CD4-positive, alpha-beta T cell treated with Interferon alpha-2 for 1 hour (primary cell): ENCODE results near the gene LSAMP.

ENCODE experiments used
- DNase-seq, 2 donors: peaks; one replicate each; pipeline ENCODE4 v3.0.0-alpha.2; 2020 to 2022

LSAMP gene

DNA sequence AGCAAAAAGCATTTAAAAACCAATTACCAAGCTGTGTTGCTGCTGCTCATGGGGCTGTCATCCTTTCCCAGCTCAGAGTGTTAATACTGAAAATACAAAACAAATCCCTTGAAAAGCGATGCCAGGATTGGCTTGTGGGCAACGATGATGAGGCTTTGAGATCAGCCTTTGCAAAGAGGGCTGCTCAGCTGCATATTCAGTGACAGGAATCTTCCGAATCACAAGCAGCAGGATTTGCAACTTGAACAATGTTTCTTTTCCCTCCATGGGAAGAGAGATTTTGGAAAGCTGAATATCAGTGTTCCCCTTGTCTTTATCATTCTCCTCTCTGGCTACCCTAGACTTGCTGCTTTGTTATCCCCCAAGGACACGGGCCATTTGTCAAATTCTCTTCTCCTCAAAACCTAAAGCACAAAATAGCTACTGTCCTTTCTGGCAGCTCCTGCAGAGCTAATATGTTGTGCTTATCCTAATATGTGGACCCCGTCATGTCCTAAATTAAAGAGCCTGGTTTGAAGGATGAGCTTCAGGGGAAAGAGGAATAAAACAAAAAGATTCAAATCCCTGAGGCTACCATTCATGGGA lies 446.2 kb downstream of the LSAMP start:
- no peak for DNase-seq

DNA sequence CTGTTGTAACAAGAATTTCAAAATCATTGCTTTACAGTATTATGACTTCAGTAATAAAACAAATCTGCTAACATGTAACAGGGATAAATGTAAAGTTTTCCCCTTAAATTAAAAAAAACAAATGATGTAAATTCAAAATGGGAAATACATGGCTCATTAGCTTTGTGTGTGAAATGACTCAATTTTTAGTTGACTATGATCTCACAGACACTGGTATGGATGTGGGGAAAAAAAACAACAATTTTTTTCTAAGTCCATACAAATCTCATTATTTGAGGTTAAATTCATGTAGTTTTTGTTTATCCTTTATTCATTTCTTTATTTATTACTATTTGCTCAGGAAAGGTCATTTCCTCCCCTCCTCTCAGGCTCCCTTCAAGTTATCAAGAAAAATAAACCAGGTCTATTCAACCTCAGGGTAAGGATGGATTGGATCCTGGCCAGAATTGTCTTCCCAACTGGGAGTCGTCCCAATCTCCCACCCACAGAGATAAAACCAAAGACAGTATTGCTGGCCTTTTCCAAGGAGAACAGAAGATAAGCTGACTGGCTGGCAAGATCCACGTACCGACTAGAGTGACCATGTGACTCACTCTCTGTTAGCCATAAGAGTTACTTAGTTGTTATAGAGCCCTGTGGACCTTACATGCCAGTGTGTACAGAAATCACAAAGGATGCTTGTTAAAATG lies 448.7 kb downstream of the LSAMP start:
- no peak for DNase-seq

DNA sequence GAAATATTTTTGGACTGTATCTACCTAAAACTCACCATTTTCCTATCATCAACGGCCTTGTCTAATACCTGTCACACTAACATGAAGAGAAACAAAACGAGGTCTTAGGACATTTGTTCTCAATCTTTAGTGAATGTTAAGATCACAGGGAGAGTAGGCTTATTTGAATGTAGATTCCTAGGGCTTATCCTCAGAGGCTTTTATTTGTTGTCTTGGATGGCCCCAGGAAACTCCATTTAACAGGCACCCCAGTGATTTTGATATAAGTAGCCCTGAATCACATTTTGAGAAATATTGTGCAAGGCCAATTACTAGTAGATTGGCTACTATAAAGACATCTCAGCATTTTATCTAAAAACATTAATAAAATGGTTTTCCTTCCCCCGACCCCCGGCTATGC lies 454.6 kb downstream of the LSAMP start:
- DNase-seq: no peak

DNA sequence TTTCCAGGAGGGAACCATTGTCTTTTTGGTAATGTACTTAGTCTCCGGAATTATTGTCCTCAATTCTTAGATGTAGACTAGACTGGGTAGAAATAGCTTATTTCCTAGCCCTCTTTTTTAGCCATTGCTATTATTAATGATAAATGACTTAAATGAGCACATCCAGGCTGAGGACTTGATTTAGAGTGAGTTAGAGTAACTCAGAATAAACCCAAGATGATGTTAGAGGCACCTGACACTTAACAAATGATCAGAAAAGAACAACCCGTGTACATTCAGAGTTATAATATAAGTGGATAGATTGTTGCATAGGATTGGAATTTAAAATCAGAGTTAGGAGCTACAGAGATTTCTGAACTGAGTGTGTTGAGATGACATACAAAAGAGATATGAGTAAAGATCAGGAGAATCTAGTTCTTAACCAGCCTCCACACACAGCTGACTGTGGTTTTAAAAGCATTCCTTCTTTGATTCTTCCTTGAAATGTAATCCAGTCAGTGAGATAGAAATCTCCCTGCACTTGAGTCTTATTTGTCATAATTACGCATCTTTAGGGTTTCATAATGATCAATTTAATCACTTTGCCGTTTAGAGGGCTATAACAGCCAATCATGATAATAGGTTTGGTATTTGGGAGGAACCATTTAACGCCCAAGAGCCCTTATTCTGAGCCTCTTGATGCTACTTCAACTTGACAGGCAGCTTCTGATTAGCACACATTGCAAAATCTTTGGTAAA lies 455.4 kb downstream of the LSAMP start:
- DNase-seq: no peak

DNA sequence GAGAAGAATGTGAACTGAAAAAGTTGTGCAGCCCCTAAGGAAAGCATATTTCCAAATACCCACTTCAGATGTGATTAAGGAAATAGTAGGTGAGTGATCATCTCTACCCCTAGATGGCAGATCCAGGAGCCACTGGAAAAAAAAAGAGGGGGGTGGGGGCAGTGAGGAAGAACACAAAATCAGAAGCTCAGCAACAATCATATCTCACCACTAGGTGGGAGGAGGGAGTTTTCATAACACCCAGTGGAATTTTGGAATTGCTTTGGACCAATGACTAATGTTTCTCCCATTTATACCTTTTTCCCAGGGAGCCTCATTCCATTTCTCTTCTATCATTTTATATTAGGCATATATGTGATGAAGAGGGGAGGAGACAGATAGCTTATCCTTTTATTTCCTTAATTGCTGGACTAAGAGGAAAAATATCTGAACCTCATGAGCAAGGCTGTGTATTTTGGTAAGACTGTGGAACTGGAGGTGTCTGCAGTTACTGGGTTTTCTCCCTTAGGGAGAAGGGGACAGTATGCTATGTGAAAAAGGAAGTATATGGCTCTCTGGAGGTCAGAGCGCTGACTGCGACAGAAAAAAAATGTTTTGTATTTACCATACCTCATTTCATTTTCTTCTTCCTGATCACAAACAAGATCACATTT lies 458.6 kb downstream of the LSAMP start:
- DNase-seq: no peak

DNA sequence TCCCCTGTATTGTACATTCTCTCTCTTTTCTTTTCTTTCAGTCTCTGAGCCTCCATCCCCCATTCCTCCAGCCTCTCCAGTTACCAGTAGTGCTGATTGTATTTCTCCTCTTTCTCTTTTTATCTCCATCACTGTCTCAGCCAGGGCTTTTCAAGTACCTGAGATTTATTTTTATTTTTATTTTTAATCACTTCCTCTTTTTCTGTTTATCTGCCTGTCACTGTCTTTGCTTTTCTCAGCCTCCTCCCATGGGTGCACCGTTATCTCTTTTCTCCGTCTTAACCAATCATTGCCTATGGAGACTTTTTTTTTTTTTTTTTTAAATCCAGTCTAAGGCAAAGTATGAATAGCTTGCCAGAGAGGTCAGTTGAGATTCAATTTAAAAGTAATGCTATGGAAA lies 462.7 kb downstream of the LSAMP start:
- DNase-seq: no peak

DNA sequence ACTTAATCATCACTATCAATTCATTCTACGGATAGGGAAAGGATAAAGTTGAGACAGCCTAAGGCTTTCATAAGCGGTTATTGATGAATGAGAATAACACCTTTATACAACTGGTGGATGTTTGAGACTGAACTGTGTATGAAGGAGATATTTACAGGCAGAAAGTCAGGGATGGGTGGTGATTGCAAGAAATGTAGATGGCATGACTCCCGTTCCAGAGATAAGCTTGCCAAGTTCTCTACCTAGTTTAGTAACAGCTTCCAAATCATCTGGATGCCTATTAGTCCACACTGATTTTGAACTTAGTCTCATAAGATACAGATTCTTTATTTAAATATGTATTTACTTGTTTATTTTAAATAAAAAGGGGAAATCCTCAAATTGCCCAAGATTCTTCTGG lies 463.2 kb downstream of the LSAMP start:
- DNase-seq: no peak

DNA sequence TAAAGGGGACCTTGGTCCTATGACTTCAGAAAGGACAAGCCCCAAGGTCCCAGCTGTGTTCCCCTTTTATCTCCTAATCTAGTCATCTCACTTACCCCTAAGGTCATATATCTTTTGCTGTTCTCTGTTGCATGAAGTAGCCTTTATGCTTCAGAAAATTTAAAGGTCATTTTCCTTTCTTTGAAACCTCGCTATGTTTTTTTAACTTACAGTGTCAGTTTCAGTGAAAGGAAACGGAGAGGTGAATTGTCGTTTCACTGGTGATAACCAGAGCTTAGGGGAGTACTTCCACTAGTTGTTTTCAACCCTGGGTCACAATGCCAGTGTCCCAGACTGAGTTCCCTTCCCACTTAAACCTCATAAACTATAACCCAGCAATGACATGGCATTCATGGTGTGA lies 464.6 kb downstream of the LSAMP start:
- no peak for DNase-seq

DNA sequence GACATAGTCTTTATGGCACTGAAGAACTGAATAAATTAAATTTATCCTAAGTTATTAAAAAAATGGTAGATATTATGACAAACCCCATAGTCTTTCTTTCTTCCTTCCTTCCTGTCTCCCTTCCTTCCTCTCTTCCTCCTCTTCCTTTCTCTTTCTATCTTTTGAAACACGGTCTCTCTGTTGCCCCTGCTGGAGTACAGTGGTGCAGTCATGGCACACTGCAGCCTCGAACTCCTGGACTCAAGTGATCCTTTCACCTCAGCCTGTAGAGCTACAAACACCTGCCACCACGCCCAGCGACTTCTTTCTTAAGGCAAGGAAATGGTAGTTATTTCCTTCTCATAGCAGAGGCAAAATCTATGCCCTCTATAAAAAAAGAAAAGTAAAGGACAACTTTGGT lies 467.4 kb downstream of the LSAMP start:
- no peak for DNase-seq

DNA sequence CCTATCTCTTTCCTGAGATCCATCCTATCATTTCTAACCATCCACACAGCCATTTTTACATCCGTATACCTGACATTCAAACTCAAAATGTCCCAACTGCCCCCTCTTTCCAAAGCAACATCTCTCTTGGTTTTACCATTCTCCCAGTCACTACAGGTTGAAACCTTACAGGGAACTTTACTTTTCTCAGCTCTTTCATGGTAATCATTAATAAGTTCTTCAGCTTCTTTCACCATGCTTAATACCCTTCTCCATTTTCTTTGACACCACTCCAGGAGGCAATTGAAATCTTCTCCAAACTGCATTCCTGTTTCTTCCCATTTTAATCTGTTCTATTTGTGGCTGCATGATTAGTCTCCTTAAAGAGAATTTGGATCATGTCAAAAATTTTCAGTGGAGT lies 469.5 kb downstream of the LSAMP start:
- DNase-seq: no peak

DNA sequence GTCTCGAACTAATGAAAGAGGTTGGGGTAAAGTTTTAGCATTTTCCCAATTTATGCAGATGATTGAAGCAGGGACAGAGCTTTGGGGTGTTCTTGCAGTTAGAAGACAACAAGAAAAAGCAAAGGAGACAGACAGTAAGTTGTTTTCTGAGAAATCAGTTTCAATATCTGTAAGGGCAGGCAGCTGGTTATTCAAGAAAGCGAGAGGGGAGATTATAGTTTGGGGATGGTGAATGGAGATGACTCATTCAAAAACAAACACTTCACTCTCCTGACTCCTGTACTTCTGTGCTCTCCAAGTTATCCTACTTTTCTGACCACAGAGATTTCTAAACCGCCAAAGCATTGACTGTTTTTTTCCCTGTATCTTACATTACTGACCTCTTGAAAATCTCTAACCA lies 469.9 kb downstream of the LSAMP start:
- DNase-seq: no peak

DNA sequence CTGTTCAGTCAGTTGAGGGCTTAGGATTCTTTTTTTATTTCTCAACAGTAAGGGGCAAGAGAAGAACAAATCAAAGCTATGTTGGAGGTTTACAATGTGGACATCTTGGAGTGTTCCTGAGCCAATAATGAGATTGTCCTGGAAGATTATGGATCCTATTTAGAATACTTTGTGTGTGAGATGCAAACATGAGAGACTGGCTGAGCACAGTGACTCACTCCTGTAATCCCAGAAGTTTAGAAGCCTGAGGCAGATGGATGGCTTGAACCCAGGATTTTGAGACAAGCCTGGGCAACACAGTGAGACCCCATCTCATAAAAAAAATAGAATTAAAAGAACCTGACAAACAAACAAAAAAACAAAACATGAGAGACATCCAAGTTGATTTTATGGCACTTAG lies 470.3 kb downstream of the LSAMP start:
- no peak for DNase-seq

DNA sequence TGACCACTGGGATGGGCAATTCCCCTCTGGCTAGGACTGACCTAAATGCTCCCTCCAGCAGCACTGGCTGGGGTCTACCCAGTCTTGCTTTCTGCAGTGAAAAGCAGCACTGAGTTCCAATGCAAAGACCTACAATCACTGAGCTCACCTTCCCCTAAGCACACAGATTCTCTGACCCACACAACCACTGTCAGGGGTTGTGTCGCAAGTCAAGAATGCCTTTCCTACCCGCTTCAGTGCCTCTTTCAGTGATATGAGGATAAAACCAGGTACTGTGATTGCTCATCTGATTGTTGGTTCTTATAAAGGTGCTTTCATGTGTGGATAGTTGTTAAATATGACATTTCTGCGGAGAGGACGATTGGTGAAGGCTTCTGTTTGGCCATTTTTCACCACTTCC lies 476.4 kb downstream of the LSAMP start:
- DNase-seq: no peak

DNA sequence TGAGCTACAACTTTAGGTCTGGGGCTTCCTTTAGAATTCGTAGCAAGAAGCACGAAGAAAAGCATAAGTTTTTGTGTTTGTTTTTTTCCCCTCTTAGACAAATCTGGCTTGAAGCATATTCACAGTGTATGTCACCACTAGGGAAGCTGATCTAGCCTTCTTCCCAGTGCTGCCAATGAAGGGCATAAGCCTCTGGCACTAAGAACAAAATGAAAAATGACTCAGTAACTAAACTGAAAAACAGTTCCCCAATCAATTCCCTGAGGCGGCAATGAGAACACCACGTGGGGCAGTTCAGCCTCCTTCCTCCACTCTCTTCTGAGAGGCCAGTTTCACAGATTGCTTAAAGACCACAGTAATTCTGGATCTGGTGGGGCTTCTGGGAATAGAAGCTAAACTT lies 483.9 kb downstream of the LSAMP start:
- DNase-seq: no peak

DNA sequence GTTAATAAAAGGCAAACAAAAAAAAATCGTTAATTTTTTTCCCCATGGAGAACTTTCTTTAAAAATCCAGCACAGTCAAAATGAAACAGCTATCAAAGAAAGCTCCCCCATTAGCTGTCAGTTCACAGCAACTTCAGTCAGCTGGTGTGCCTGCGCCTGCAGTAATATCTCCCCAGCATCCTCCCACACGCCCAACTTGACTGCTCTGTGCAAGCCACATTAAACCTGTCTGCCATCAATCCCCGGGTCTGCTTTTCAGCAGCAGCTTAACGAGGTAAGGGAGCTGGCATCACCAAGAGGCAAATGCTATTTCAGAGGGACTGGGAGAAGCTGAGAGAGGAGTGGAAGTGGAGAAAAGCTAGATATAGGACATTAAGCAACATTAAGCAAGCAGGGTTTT lies 484.5 kb downstream of the LSAMP start:
- DNase-seq: no peak

DNA sequence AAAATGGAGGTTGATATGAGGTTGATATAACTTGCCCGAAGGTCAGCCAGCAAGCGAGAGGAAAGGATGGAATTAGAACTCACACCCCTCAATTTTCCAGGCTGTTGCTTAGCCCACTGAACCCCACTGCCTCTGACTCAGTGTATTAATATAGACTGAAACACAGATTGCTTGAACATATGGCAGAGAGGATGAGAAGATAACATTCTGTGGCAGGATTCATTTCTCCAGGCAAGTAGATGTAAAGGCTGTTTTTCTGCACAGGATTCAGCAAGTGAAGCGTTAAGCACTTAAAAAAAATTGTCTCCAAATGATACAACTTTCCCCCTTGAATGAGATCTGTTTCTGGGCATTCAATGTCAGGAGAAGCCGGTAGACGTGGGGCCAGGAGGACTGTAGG lies 486.8 kb downstream of the LSAMP start:
- no peak for DNase-seq

DNA sequence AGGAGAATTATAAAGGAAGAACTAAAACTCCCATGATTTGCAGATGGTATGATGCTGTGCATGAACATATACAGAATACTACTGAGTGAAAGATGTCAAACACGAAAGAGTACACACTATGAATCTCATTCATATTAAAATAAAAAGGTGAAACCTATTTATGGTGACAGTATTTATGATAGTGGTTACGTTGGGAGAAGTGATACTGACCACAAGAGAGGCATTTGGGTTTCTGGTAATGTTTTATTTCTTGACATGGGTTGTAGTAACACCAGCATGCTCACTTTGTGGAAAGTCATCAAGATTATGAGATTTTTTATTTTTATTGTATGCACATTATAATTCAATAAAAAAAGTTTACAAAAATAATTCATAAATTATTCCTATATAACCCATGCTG lies 498.0 kb downstream of the LSAMP start:
- DNase-seq: no peak

DNA sequence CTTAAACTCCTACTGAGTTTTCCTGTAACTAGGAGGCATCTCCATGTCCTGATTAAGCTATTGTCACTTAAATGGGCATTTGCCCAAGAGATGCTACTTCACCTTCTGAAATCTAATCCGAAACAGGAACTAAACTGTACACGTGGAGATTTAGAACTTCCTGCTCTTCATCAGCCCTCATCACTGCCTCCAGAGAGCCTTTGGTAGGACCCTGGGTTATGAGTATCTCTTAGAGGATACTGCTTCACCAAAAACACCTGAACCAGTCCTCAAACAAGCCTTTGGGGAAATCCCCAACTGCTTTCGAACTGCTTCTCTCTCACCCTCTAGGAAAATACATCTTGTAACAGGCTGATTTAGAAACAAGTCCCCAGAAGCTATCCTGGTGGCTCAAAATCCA lies 501.7 kb downstream of the LSAMP start:
- DNase-seq: no peak

DNA sequence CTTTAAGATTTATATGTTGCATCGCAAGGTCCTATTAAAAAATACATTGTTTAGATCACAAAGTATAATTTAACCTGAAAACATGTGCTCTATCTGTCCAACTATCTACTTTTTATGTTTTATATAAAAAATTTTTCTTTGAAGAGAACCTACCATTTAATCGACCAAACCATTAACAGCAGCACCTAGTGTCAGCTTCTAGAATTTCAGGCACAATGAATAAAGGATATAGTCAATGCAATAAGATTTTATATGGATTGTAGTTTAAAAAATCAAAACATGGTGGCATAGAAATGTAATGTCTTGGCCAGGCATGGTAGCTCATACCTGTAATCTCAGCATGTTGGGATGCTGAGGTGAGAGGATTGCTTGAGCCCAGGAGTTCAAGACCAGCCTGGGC lies 508.2 kb downstream of the LSAMP start:
- no peak for DNase-seq

DNA sequence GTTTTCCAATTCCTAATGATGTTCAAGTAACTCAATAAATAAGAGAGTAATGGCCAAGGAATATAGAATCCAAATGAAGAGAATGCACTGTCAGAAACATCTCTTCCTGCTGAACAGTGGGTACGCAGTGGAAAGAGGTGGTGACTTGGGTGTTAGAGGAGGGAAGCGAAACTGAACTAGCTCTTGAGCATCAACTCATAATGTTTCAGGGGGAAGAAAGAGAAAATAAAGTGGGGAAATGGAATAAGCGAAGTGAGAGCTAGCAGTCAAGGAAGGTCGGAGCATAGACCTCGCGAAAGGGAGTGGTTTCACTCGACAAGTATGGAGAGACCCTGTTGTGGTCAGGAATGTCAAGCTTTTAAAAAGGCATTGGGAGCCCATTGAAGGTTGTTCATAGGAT lies 512.5 kb downstream of the LSAMP start:
- DNase-seq: no peak

DNA sequence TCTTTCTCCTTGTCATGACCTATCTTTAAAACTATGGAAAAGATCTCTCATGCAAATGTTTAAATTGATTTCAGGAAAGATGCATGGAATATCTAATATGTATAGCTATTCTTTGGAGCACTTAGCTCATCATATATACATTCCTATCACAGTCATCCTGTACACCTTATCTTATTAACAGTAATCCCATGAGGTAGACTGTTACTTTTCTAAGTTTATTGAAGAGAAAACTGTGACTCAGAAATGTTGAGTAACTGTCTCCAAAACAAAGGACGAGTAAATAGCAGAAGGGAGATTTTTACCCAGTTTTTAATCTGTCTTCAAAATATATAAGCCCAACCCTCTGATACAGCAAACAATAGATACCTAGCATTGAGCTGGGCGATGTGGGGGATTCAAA lies 513.7 kb downstream of the LSAMP start:
- DNase-seq: no peak

DNA sequence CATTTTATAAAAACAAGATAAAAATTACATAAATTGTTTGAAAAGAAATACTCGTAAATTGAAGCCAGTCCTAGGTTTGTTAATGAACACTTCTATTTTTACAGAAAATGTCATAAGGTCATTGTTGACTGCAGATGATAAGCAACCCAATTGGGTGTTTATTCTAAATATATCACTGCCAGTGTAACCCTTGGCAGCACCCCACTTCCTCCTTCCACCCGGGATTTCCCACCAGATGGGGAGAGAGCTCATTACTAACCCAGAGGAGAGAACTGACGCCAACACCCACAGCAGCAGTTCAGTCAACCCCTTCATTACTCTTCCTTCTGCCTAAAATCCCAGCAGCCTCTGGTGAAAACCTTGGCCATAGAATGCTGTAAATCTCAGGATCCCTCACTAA lies 514.4 kb downstream of the LSAMP start:
- DNase-seq: no peak

DNA sequence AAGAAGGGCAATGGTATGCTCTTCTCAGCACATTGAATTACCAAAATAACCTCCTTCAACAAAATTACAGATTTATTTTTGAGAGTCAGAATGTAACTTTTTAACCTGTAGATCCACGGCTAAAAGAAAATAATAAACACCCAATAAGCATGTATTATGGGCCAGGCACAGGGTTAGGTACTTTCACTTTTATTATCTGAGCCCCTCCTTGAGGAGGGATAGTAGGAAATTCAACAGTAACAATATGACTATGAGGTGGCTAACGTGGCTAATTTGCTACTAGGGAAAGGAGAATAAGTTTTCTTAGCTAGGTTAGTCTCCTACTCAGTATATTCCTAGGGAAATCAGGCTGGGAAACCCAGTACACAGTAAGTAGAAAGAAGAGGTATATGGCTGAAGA lies 515.1 kb downstream of the LSAMP start:
- DNase-seq: no peak

DNA sequence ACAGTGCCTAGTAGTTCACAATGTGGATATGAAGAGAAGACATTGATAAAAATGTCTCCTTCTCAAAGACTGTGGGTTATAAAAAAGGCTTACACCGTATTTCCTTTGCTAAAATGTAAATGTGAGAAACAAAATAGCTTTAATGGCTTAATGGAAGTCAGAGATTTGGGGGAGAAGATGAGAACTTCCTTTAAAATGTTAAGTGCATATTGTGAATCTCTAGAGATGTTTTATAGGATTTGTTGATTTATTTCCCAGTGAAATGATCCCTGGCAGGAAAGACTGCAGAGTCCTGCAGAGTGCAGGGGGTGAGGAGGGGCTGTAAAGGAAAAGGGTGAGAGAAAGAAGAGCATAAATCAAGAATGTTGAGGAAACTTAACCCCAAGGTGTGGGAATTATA lies 516.9 kb downstream of the LSAMP start:
- no peak for DNase-seq
